22Rv1 (cell line): Measurements from ENCODE around the gene KIAA1549.

ENCODE experiments used
- H3K27ac ChIP-seq: fragments of 450-650 bp; 2 replicates; pipeline ENCODE4 v1.5.1; 2017
- CTCF ChIP-seq: fragments of 450-650 bp; IDR thresholded peaks from 2 replicates; pipeline ENCODE4 v1.5.1; 2017; ENCODE audit warnings: mild to moderate bottlenecking
- ZFX ChIP-seq: fragments of 450-650 bp; IDR thresholded peaks from 2 replicates; pipeline ENCODE4 v1.6.1; 2017; ENCODE audit warnings: antibody characterized with exemption, borderline replicate concordance

Gene KIAA1549

GRCh38 chr7:138825049-138825721, 156.0 kb downstream of the KIAA1549 start:
- TF ChIP-seq ZFX = no peak
- no peak for TF ChIP-seq CTCF
- H3K27ac ChIP-seq = no peak overlapping the region

GRCh38 chr7:138822867-138823535, 158.2 kb downstream of the KIAA1549 start:
- no peak overlapping the region for H3K27ac ChIP-seq
- no peak for TF ChIP-seq CTCF
- TF ChIP-seq ZFX = no peak

- no peak overlapping the region for H3K27ac ChIP-seq
- TF ChIP-seq CTCF = no peak
- no peak for TF ChIP-seq ZFX
Measured at GRCh38 chr7:138821912-138822311, 159.3 kb downstream of the KIAA1549 start.

GRCh38 chr7:138819625-138820024, 161.6 kb downstream of the KIAA1549 start:
- TF ChIP-seq ZFX (no peak), CTCF (no peak)
- H3K27ac ChIP-seq = no peak overlapping the region

- H3K27ac ChIP-seq = no peak overlapping the region
- TF ChIP-seq CTCF (no peak), ZFX (no peak)
Measured at GRCh38 chr7:138816650-138817049, 164.5 kb downstream of the KIAA1549 start.

- H3K27ac ChIP-seq = no peak overlapping the region
Measured at GRCh38 chr7:138814816-138815332, 166.3 kb downstream of the KIAA1549 start.

More at GRCh38 chr7:138814816-138815332, 166.3 kb downstream of the KIAA1549 start:
- TF ChIP-seq CTCF (no peak), ZFX (no peak)
